Thoracic aorta (tissue), 2 donors: ENCODE data around the gene UBL7. TPM values are rescaled to one million over a fixed set of nuclear protein-coding genes. Genes with fewer than 3 reads are reported as not detected.

Experiments used
- ATAC-seq: fragments of 150-250 bp; one replicate; pipeline ENCODE4 v1.8.0; 2017; ENCODE audit warnings: low read depth; ENCODE audit not compliant: insufficient number of reproducible peaks, low FRiP score
- DNase-seq: peaks from one replicate; pipeline ENCODE4 v3.0.0-alpha.2; 2020; ENCODE audit warnings: low spot score
- H3K27ac ChIP-seq, 2 donors: fragments of 200-600 bp; sonication (generic); 1 replicate in 1 of 2; 2 replicates in 1 of 2; pipeline ENCODE4 v1.5.1; 2016; ENCODE audit warnings: mild to moderate bottlenecking in 2 of 2, moderate library complexity in 2 of 2
- H3K27me3 ChIP-seq: fragments of 200-600 bp; sonication (generic); replicated peaks from 2 replicates; pipeline ENCODE4 v1.6.0; 2016; ENCODE audit warnings: mild to moderate bottlenecking; ENCODE audit not compliant: insufficient read depth
- H3K36me3 ChIP-seq: fragments of 200-600 bp; sonication (generic); one replicate; pipeline ENCODE4 v1.5.1; 2016
- H3K4me1 ChIP-seq, 2 donors: fragments of 200-600 bp; sonication (generic); 1 replicate in 1 of 2; 2 replicates in 1 of 2; pipeline versions ENCODE4 v1.5.1 to v1.6.0; 2016; ENCODE audit warnings: low read depth in 2 of 2, mild to moderate bottlenecking in 1 of 2; ENCODE audit not compliant: control insufficient read depth in 1 of 2
- H3K4me3 ChIP-seq: fragments of 200-600 bp; sonication (generic); 2 replicates; pipeline ENCODE4 v1.5.1; 2016; ENCODE audit warnings: mild to moderate bottlenecking
- H3K9me3 ChIP-seq: fragments of 200-600 bp; sonication (generic); 2 replicates; pipeline ENCODE4 v1.5.1; 2016
- total RNA-seq, 2 donors: library from RNA; depleted of rRNA; stranded (reverse); fragments of >200 nt; gene quantifications; one replicate each; pipeline versions ENCODE4 v1.1.0 to v1.2.3, GENCODE V29; 2016
- TF ChIP-seq, protein P1 (sequence below): fragments of 200-600 bp; sonication (generic); IDR thresholded peaks from one replicate; pipeline ENCODE4 v1.5.1; 2019; ENCODE audit warnings: antibody characterized with exemption

The UBL7 gene
- total RNA-seq, 2 donors from 2014 or later, result 41.1 to 70.5 TPM

DNA sequence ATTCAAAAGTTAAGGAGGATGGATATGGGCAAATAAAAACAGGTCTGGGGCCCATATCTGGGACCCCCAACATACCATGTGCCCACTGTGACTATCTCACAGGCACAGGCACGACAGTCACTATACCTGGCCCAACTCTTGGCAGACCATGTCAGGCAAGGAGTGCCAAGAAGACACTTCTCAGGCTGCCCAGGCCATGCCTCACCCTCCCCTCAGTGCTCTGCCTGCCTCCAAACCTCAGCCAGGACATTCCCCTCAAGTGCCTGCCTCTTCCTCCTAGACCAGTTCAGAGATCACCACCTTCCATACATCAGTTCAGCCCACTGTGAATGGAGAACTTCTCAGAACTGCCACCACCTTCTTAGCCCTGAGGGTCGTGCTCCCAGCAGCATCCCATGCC is 22.8 kb downstream of the UBL7 start:
- Histone ChIP-seq H3K36me3 (no peaks in the 10 kb centered on the region), H3K4me3 (no peak overlapping the region), H3K4me1 (peaks cover 4 to 7% of the 10 kb centered on the region in 2 donors), H3K9me3 (no peaks in the 10 kb centered on the region), H3K27me3 (no peaks in the 10 kb centered on the region), H3K27ac (no peak overlapping the region)
- DNase-seq (no peak), ATAC-seq (no peak)
- TF ChIP-seq, protein P1, sequence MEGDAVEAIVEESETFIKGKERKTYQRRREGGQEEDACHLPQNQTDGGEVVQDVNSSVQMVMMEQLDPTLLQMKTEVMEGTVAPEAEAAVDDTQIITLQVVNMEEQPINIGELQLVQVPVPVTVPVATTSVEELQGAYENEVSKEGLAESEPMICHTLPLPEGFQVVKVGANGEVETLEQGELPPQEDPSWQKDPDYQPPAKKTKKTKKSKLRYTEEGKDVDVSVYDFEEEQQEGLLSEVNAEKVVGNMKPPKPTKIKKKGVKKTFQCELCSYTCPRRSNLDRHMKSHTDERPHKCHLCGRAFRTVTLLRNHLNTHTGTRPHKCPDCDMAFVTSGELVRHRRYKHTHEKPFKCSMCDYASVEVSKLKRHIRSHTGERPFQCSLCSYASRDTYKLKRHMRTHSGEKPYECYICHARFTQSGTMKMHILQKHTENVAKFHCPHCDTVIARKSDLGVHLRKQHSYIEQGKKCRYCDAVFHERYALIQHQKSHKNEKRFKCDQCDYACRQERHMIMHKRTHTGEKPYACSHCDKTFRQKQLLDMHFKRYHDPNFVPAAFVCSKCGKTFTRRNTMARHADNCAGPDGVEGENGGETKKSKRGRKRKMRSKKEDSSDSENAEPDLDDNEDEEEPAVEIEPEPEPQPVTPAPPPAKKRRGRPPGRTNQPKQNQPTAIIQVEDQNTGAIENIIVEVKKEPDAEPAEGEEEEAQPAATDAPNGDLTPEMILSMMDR, result no peak

DNA sequence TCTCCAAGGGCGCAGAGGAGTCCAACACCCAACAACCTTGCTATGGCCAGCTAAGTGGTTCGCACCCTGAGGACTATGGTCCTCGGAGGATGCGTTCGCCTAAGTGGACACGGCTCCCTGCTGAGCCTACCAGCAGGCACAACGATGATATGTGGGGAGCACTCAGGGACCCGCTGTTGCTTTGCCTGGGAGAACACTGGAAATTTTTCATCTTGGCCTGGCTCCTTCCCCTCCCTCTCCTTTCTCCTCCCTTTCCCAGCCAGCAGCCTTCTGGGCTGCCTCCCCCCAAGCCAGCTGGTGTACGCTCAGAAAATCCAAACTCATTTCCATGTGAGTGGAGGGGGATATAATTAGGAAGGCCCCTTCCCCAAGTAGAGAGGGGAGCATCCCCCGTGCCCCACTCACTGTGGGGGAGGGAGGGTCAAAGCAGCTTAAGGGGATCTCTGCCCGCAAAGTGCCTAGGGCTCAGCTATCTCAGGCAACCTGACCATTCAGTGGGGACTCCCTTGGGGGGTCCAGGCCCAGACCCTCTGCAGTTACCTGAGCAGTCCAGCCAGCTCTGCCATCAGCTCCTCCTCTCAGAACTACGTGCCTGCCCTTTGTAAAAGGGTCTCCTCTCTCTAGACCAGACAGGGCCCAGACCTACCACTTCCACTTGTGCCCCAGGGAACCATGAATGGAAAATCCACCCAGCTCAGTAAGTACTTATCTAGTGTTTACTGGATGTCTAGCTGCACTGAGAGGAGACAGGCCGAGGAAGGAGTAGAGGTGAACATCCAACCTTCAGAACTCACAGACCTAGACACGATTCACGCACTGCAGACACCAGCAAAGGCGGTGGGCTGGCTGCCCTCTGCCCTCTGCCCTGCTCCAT is 26.5 kb downstream of the UBL7 start:
- peaks cover 4 to 15% of the 10 kb centered on the region in 2 donors for H3K4me1 ChIP-seq
- H3K9me3 ChIP-seq, result no peaks in the 10 kb centered on the region
- H3K4me3 ChIP-seq, result peak overlapping the region; percentile 93
- ATAC-seq, result no peak
- TF ChIP-seq, protein P1, result no peak
- peak overlapping the region in 1 of 2 donors; percentile 39 for H3K27ac ChIP-seq
- H3K27me3 ChIP-seq, result peaks cover 4% of the 10 kb centered on the region
- DNase-seq, result no peak
- no peaks in the 10 kb centered on the region for H3K36me3 ChIP-seq

GRCh38 chr15:74433592-74434262 is 27.2 kb downstream of the UBL7 start, which contains the start of gene SEMA7A:
Gene SEMA7A (minus strand): TSS chr15:74433958. CDS start chr15:74433918, 40 bp downstream.
- Histone ChIP-seq H3K4me3 (peak within 1 kb of the TSS; percentile 93), H3K27me3 (peaks cover 4% of the 10 kb centered on the region), H3K27ac (peak within 1 kb of the TSS in 1 of 2 donors; percentile 39), H3K9me3 (no peaks in the 10 kb centered on the region), H3K4me1 (peaks cover 4 to 15% of the 10 kb centered on the region in 2 donors), H3K36me3 (no peaks in the 10 kb centered on the region)
- ATAC-seq (peak; percentile 50), DNase-seq (no peak)
- TF ChIP-seq, protein P1, result no peak

- Histone ChIP-seq H3K27ac (no peak overlapping the region), H3K9me3 (no peaks in the 10 kb centered on the region), H3K4me1 (peaks cover 4 to 15% of the 10 kb centered on the region in 2 donors), H3K27me3 (peaks cover 4% of the 10 kb centered on the region), H3K4me3 (peak overlapping the region; percentile 93), H3K36me3 (no peaks in the 10 kb centered on the region)
- ATAC-seq, result no peak
- TF ChIP-seq, protein P1, result no peak
- no peak for DNase-seq
Measured at GRCh38 chr15:74432968-74433591, 27.9 kb downstream of the UBL7 start.
